HG03159 (cell line): ENCODE measurements around the gene RBM19.

Source experiments
- ATAC-seq: cut with Tn5 transposase; IDR thresholded peaks from one replicate; pipeline ENCODE4 v1.9.1; 2021; ENCODE audit warnings: mild to moderate bottlenecking, moderate library complexity; ENCODE audit not compliant: unreplicated experiment

The RBM19 gene

GRCh38 chr12:113988976-113989375, 22.9 kb upstream of the RBM19 start:
- ATAC-seq: no peak

GRCh38 chr12:113988064-113988451, 21.9 kb upstream of the RBM19 start:
- ATAC-seq: no peak

- ATAC-seq: no peak
Observed at GRCh38 chr12:113987261-113988063, 21.3 kb upstream of the RBM19 start.

- ATAC-seq: no peak
Observed at GRCh38 chr12:113984464-113984863, 18.3 kb upstream of the RBM19 start.

GRCh38 chr12:113983777-113984448, 17.8 kb upstream of the RBM19 start:
- ATAC-seq: no peak

GRCh38 chr12:113983265-113983664, 17.1 kb upstream of the RBM19 start:
- ATAC-seq: no peak

- no peak for ATAC-seq
Observed at GRCh38 chr12:113981876-113982275, 15.8 kb upstream of the RBM19 start.

- peak; percentile 73 for ATAC-seq
Observed at GRCh38 chr12:113980537-113981337, 14.6 kb upstream of the RBM19 start.

GRCh38 chr12:113980054-113980453, 13.9 kb upstream of the RBM19 start:
- ATAC-seq: no peak

- ATAC-seq: no peak
Observed at GRCh38 chr12:113978080-113978479, 12.0 kb upstream of the RBM19 start.

- ATAC-seq: no peak
Observed at GRCh38 chr12:113974006-113974405, 7.9 kb upstream of the RBM19 start.

GRCh38 chr12:113973109-113973904, 7.2 kb upstream of the RBM19 start:
- no peak for ATAC-seq

- ATAC-seq: no peak
Observed at GRCh38 chr12:113971392-113971791, 5.3 kb upstream of the RBM19 start.

- no peak for ATAC-seq
Observed at GRCh38 chr12:113970211-113970610, 4.1 kb upstream of the RBM19 start.

GRCh38 chr12:113967368-113967767, 1.2 kb upstream of the RBM19 start:
- no peak for ATAC-seq

GRCh38 chr12:113962733-113963132, 3.4 kb downstream of the RBM19 start:
- ATAC-seq: no peak

- no peak for ATAC-seq
Observed at GRCh38 chr12:113961921-113962710, 4.0 kb downstream of the RBM19 start.

- no peak for ATAC-seq
Observed at GRCh38 chr12:113960030-113960429, 6.1 kb downstream of the RBM19 start.

GRCh38 chr12:113959096-113959495, 7.0 kb downstream of the RBM19 start:
- ATAC-seq: no peak

- ATAC-seq: no peak
Observed at GRCh38 chr12:113958108-113958507, 8.0 kb downstream of the RBM19 start.
